Endodermal cell (in vitro differentiated cells): ENCODE results near the gene MBD5. TPM values are rescaled to one million over a fixed set of nuclear protein-coding genes. Genes with fewer than 3 reads are reported as not detected.

Experiments used
- DNase-seq: peaks from one replicate; pipeline ENCODE4 v3.0.0-alpha.2; 2017
- H3K27ac ChIP-seq: 2 replicates; pipeline ENCODE4 v1.5.1; 2013; ENCODE audit warnings: mild to moderate bottlenecking, low read depth, low read length, moderate library complexity
- H3K27me3 ChIP-seq: 2 replicates; pipeline ENCODE4 v1.6.1; 2013; ENCODE audit warnings: mild to moderate bottlenecking, low read length, moderate library complexity; ENCODE audit not compliant: insufficient read depth, control insufficient read depth, poor library complexity, severe bottlenecking
- H3K36me3 ChIP-seq: 2 replicates; pipeline ENCODE4 v1.7.0; 2013; ENCODE audit warnings: mild to moderate bottlenecking, low read length, moderate library complexity; ENCODE audit not compliant: control insufficient read depth, insufficient read depth
- H3K4me1 ChIP-seq: one replicate; pipeline ENCODE4 v1.7.0; 2013; ENCODE audit warnings: low read length; ENCODE audit not compliant: control insufficient read depth, insufficient read depth
- H3K4me3 ChIP-seq: 2 replicates; pipeline ENCODE4 v1.5.1; 2013; ENCODE audit warnings: mild to moderate bottlenecking, low read length, moderate library complexity
- H3K9ac ChIP-seq: 2 replicates; pipeline ENCODE4 v1.6.1; 2013; ENCODE audit warnings: mild to moderate bottlenecking, low read length, moderate library complexity; ENCODE audit not compliant: poor library complexity, severe bottlenecking; ENCODE audit errors: extremely low read depth
- H3K9me3 ChIP-seq: 2 replicates; pipeline ENCODE4 v1.6.1; 2013; ENCODE audit warnings: mild to moderate bottlenecking, low read length, moderate library complexity; ENCODE audit not compliant: control insufficient read depth
- H3K27ac Mint-ChIP-seq: 2 replicates; pipeline ENCODE4 v1.8.0; 2020; ENCODE audit warnings: mixed read lengths
- H3K27me3 Mint-ChIP-seq: 2 replicates; pipeline ENCODE4 v1.8.0; 2021; ENCODE audit warnings: mild to moderate bottlenecking, mixed read lengths; ENCODE audit not compliant: insufficient read depth
- H3K36me3 Mint-ChIP-seq: 2 replicates; pipeline ENCODE4 v1.8.0; 2020; ENCODE audit warnings: low read depth, mixed read lengths
- H3K4me1 Mint-ChIP-seq: 2 replicates; pipeline ENCODE4 v1.8.0; 2020; ENCODE audit warnings: mixed read lengths
- H3K4me3 Mint-ChIP-seq: 2 replicates; pipeline ENCODE4 v1.8.0; 2020; ENCODE audit warnings: mild to moderate bottlenecking, moderate library complexity, mixed read lengths
- H3K9me3 Mint-ChIP-seq: 2 replicates; pipeline ENCODE4 v1.8.0; 2020; ENCODE audit warnings: mild to moderate bottlenecking, mixed read lengths
- CTCF ChIP-seq: fragments of 200-600 bp; sonication (generic); conservative IDR thresholded peaks from 2 replicates; pipeline ENCODE4 v1.5.0; 2021; ENCODE audit warnings: antibody characterized with exemption, mild to moderate bottlenecking
- WGBS, 2 experiments: methylation state at CpG; one replicate each; pipeline versions ENCODE4 v1.1.5 to v1.1.7; 2013; ENCODE audit warnings: missing lambda C conversion rate in 2 of 2, mixed read lengths in 1 of 2; ENCODE audit not compliant: insufficient coverage in 1 of 2, insufficient read length in 1 of 2; 5-methylcytosine and 5-hydroxymethylcytosine counted together
- total RNA-seq, 2 donors: library from RNA; stranded (reverse); fragmentation: NEBNext Ultra II Directional in 1 of 2; extraction: Animal tissue kit (Norgen Biotek cat#: 25700) in 1 of 2; gene quantifications; 2 replicates in 1 of 2; 3 replicates in 1 of 2; pipeline ENCODE4 v1.2.1, GENCODE V29; 2021

Gene MBD5
- total RNA-seq, 2 donors from 2014 or later = 49.1 to 55.7 TPM

DNA sequence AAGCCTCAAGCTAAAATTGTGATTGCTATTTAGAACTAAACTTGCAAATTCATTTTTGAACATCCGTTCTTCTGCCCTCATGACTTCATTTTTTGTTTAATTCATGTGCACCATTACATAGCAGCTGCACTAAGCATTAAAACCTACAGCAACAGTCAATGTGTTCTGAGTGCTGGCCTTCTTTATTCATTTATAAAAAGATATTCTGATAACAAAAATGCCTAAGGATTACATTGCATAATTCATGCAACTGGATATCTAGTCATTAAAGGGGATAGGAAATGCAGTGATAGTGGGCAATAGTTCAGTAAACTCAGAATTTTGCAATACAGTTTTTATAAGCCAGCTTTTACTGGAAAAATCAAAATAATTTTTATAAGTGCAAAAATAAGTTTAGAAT lies 329.3 kb downstream of the MBD5 start:
- Histone ChIP-seq H3K36me3 (no peaks in the 10 kb centered on the region), H3K4me1 (no peaks in the 10 kb centered on the region), H3K27me3 (no peaks in the 10 kb centered on the region), H3K4me3 (no peak overlapping the region), H3K27ac (no peak overlapping the region), H3K9ac (no peak overlapping the region), H3K9me3 (no peaks in the 10 kb centered on the region)
- Mint-ChIP-seq H3K27ac (no peak overlapping the region), H3K4me1 (peaks cover 14% of the 10 kb centered on the region), H3K9me3 (peaks cover 12% of the 10 kb centered on the region), H3K27me3 (no peaks in the 10 kb centered on the region), H3K36me3 (peaks cover 11% of the 10 kb centered on the region), H3K4me3 (no peak overlapping the region)
- no peak for TF ChIP-seq CTCF
- 79 to 100% methylated on average over 1 of the region's 1 CpG for WGBS, 2 experiments
- DNase-seq = no peak

- Histone ChIP-seq H3K4me1 (no peaks in the 10 kb centered on the region), H3K27me3 (no peaks in the 10 kb centered on the region), H3K9ac (no peak overlapping the region), H3K9me3 (no peaks in the 10 kb centered on the region), H3K27ac (no peak overlapping the region), H3K4me3 (no peak overlapping the region), H3K36me3 (no peaks in the 10 kb centered on the region)
- H3K27me3 Mint-ChIP-seq = no peaks in the 10 kb centered on the region
- peaks cover 14% of the 10 kb centered on the region for H3K4me1 Mint-ChIP-seq
- H3K27ac Mint-ChIP-seq = no peak overlapping the region
- H3K4me3 Mint-ChIP-seq = no peak overlapping the region
- peaks cover 17% of the 10 kb centered on the region for H3K9me3 Mint-ChIP-seq
- H3K36me3 Mint-ChIP-seq = peaks cover 15% of the 10 kb centered on the region
- DNase-seq = no peak
- WGBS, 2 experiments = 80% methylated on average over 1 to 2 of the region's 2 CpGs
- TF ChIP-seq CTCF = no peak
Observed at GRCh38 chr2:148351437-148352143, 330.7 kb downstream of the MBD5 start.

GRCh38 chr2:148358375-148358774 lies 337.5 kb downstream of the MBD5 start:
- H3K36me3 Mint-ChIP-seq = peaks cover 22% of the 10 kb centered on the region
- no peaks in the 10 kb centered on the region for H3K27me3 ChIP-seq
- peaks cover 10% of the 10 kb centered on the region for H3K4me1 Mint-ChIP-seq
- H3K9me3 Mint-ChIP-seq = peaks cover 21% of the 10 kb centered on the region
- H3K4me1 ChIP-seq = no peaks in the 10 kb centered on the region
- peak; percentile 58 for DNase-seq
- no peaks in the 10 kb centered on the region for H3K27me3 Mint-ChIP-seq
- H3K9me3 ChIP-seq = no peaks in the 10 kb centered on the region
- no peak overlapping the region for H3K4me3 Mint-ChIP-seq
- WGBS, 2 experiments = 83 to 96% methylated on average over 3 to 5 of the region's 6 CpGs
- H3K27ac ChIP-seq = no peak overlapping the region
- H3K36me3 ChIP-seq = no peaks in the 10 kb centered on the region
- no peak overlapping the region for H3K4me3 ChIP-seq
- H3K9ac ChIP-seq = no peak overlapping the region
- no peak overlapping the region for H3K27ac Mint-ChIP-seq
- TF ChIP-seq CTCF = no peak
